C4-2B (cell line): ENCODE data around the gene WFDC8.

Experiments
- H3K27ac ChIP-seq: fragments of 450-650 bp; 2 replicates; pipeline ENCODE4 v1.5.1; 2017
- CTCF ChIP-seq: fragments of 450-650 bp; conservative IDR thresholded peaks from 2 replicates; pipeline ENCODE4 v1.5.1; 2017; ENCODE audit warnings: mild to moderate bottlenecking
- ZFX ChIP-seq: fragments of 450-650 bp; IDR thresholded peaks from 2 replicates; pipeline ENCODE4 v1.6.1; 2017

WFDC8 gene

GRCh38 chr20:45508068-45508886, 70.8 kb downstream of the WFDC8 start:
- TF ChIP-seq CTCF (no peak), ZFX (no peak)
- H3K27ac ChIP-seq = no peak overlapping the region

DNA sequence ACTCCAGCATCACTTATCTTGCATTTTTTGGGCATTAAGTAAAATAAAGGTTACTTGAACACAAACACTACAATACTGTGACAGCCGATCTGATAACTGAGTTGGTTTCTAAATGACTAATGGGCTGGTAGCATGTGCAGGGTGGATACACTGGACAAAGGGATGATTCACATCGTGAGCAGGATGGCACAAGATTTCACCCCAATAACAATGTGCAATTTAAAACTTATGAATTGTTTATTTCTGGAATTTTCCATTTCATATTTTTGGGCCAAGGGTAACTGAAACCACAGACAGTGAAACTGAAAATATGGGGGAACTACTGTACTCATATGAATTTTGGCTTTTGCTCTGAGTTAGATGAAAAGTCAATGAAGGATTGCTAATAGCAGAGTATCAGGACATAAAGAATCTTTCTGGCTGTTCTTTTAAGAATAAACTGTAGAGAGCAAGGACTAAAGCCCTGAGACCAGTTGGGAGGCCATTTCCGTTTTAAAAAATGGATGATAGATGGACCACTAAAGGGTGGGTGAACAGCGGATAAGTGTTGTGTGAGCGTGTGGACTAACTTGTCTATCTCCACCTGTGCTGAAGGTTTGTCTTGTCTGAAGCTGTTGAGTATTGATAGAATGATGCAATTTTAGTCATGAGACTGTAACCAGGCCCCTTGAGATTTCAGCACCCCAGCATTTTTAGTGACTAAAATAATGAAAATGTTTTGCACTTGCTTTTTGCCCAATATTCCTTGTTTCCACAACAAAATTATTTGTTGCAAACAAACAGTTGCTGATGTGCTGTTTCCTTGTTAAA, 71.9 kb downstream of the WFDC8 start:
- no peak for TF ChIP-seq CTCF
- no peak for TF ChIP-seq ZFX
- no peak overlapping the region for H3K27ac ChIP-seq

DNA sequence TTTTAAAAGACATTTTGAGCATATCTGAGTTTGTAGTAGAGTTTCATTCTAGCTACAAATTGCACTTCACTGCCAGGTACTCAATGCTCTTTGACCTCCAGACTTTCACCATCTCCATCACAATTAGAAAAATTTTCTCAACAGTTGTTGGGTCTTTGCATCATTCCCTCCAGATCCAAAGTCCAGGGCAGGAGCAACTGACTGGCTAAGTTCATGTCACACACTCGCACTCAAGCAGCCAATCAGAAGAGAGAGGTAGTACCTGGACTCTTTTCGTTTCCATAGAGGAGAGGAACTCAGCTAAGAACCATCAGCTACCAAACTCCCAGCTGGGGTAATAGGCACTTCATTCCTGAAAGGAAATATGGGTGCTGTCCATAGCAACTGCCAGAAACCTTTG, 72.7 kb downstream of the WFDC8 start:
- H3K27ac ChIP-seq = no peak overlapping the region
- no peak for TF ChIP-seq CTCF
- TF ChIP-seq ZFX = no peak

- no peak overlapping the region for H3K27ac ChIP-seq
- TF ChIP-seq ZFX = no peak
- no peak for TF ChIP-seq CTCF
Measured at GRCh38 chr20:45503403-45503802, 75.7 kb downstream of the WFDC8 start.

GRCh38 chr20:45502561-45502960, 76.5 kb downstream of the WFDC8 start:
- no peak for TF ChIP-seq ZFX
- TF ChIP-seq CTCF = no peak

More at GRCh38 chr20:45502561-45502960, 76.5 kb downstream of the WFDC8 start:
- no peak overlapping the region for H3K27ac ChIP-seq
